Measurements from ENCODE around the gene AKAP8L.

Gene AKAP8L, protein sequence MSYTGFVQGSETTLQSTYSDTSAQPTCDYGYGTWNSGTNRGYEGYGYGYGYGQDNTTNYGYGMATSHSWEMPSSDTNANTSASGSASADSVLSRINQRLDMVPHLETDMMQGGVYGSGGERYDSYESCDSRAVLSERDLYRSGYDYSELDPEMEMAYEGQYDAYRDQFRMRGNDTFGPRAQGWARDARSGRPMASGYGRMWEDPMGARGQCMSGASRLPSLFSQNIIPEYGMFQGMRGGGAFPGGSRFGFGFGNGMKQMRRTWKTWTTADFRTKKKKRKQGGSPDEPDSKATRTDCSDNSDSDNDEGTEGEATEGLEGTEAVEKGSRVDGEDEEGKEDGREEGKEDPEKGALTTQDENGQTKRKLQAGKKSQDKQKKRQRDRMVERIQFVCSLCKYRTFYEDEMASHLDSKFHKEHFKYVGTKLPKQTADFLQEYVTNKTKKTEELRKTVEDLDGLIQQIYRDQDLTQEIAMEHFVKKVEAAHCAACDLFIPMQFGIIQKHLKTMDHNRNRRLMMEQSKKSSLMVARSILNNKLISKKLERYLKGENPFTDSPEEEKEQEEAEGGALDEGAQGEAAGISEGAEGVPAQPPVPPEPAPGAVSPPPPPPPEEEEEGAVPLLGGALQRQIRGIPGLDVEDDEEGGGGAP

DNA sequence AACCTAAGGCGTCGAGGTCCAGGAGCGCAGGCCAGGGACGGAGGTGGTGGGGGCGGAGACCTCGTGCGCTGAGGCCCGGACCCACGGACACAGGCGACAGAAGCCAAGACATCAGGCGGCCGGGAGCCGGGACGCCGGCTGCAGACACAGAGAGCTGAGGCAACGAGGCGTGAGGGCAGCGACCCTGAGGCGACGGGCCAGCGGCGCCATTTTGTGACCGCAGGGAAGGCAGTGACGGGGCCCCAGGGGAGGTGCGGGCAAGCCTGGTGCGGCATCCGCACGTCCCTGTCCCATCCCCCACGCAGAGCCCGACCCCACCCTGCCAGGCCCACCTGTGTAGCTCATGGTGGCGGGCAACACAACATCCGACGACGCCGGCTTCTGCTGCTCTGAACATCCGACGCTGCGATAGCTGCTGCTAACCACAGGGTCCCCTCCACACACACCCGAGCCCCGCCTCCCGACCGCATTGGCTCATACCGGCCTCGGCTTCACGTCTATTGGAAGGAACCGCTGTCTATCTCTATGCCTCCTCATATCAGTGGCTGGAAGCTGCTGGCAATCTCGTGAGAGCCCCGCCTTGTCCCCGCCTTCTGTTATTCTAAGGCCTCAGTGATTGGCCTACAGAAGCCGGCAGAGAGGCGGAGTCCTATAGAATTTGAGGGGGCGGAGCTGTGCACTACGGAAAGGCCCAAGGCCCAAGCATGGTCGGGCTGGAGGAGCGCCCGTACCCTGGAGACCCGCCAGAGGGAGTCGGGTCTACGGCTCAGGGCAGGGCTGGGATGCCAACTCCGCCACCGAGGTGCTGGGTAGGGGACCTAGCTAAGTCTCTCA lies at the start of gene AKAP8L:
Gene AKAP8L (minus strand): TSS at position 410 of the 834 bp plus-strand sequence. CDS start 65 bp downstream, at position 345.
- peak; percentile 99 for DNase-seq (ENCODE audit: low spot score)

- no peak for DNase-seq (ENCODE audit: low spot score)
Measured at GRCh38 chr19:15467734-15468214, 49.0 kb upstream of the AKAP8L start.

- no peak for DNase-seq (ENCODE audit: low spot score)
Measured at GRCh38 chr19:15466851-15467733, 48.3 kb upstream of the AKAP8L start.

DNA sequence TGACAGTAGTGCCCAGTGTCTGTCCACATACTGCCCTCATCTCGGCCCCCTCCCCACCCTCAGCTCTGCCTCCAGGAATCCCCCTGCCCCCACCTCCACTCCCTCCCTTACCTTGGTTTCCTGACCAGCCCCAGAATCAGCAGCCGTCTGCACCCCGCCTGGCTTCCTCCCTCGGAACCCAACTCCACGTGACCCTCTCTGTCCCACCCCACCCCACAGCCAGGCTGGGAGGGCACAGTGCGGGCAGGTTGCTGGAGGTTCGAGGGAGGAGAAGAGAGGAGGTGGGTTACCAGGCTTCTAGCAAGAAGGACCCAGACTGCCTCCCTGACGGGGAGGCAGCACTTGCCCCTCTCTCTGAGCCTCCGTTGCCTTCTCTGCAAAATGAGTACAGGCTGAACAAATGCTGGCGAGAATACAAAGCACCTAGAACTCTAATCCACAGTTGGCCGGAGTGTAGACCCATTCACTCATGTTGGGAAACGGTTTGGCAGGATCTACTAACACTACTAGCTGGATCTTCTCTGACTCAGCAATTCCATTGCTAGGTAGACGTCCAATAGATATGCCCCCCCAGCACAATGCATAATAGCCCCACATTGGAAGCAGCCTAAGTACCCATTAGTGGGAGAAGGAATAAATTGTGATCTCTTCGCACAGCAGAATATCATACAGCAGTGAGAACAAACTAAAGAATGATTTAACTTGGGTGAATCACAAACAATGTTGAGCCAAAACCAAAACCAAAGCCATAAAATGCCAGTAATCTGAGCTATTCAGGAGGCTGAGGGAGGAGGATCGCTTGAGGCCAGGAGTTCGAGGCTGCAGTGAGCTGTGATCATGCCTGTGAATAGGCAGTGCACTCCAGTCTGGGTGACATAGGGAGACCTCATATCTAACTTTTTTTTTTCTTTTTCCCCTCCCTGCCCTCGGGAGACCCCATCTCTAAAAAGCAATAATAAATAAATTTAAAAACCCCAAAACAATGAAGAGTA lies 45.9 kb upstream of the AKAP8L start, which contains the start of gene RASAL3:
Gene RASAL3 (minus strand): TSS at position 151 of the 992 bp plus-strand sequence. CDS start 186 bp downstream, outside the sequence.
- no peak for DNase-seq (ENCODE audit: low spot score)

DNA sequence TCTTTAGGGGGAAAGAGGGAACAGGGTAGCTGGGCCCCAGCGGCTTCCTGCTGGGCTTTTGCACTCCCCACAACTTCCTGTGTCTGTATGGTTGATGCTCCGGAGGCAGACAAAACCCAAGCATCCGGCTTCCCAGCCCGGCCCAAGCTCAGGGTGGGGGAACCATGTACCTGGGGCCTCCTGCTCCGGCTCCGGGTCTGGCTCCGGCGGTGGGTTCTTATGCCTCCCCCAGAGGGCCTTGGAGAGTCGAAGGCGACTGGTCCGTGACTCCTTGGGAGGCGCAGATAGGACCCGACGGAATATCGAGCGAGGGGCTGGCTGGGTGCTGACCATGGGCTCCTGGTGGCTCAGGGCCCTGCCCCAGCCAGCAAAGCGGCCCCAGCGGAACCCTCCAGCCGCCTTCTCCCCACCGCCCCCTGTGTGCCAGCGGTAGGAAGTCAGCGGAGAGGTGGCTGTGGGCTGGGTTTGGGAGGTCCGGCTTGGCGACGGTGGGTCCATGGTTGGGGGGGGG lies 45.1 kb upstream of the AKAP8L start:
- peak; percentile 17 for DNase-seq (ENCODE audit: low spot score)

GRCh38 chr19:15461694-15462093 lies 42.9 kb upstream of the AKAP8L start:
- DNase-seq (ENCODE audit: low spot score): no peak

DNA sequence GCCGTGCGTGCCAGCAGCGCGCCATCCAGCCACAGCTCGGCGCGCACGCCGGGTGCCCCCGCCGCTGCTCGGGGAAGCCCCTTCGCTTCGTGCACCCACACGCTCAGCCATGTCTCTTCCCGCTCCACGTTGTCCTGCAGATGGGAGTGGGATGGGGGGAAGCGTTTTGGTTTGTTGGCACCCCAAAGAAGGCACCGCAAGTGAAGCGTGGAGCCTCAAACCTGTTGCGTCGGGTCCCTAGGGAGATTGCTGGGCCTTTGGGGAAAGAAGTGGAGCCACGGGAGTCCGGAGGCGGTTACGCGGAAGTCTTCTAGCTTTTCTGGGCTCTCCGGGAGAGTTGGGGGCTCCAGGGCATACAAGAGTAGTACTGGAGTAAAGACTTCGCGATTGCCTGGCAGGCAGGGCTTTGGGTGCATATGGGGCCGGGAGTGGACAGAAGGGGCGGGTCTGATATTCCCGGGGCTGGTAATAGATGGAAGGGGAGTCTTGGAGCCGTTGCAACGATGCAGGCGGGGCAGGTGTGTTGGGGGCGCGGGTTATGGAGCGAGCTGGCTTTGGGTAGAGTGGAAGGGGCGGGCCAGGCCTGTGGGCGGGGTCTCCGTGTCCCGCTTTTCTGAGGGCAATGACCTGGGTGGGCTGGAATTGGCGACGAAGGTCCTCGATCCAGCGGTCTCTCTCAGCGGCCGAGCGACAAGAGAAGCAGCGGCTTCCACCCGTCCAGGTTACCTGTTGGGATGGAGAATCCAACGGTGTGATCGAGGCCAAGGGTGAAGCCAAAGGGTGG lies 39.1 kb upstream of the AKAP8L start:
- no peak for DNase-seq (ENCODE audit: low spot score)

DNA sequence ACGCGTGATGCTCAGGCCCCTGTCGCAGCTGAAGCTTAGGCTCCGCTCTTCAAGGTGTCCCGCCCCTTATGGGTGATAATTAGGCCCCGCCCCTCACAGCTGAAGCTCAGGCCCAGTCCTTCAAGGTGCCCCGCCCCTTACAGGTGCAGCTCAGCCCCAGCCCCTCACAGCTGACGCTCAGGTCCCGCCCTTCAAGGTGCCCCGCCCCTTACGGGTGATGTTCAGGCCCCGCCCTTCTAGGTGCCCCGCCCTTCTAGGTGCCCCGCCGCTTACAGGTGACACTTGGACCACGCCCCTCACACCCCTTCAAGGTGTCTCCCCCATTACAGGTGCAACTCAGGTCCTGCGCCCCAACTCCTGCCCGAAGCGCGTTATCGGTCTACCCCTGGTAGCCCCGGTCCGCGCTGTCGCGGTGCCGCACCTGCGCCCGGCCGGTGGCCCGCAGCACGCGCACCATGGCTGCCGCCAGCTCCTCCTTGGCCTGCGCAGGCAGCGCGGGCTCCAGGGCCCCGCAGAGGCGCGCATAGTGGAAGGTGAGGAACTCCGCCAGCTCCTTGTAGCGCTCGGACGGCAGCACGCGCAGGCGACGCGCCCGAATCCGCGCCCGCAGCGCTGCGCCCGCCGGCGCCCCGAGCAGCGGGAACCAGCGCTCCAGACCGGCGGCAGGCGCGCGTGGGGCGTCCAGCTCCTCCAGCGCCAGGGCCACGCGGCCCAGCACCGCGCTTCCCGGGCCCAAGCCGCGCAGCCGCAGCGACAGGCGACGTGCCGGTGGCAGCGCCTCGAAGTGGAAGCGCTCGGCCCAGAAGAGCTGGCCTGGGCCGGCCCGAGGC lies 38.3 kb upstream of the AKAP8L start:
- no peak for DNase-seq (ENCODE audit: low spot score)

GRCh38 chr19:15456441-15456840 lies 37.7 kb upstream of the AKAP8L start:
- no peak for DNase-seq (ENCODE audit: low spot score)

DNA sequence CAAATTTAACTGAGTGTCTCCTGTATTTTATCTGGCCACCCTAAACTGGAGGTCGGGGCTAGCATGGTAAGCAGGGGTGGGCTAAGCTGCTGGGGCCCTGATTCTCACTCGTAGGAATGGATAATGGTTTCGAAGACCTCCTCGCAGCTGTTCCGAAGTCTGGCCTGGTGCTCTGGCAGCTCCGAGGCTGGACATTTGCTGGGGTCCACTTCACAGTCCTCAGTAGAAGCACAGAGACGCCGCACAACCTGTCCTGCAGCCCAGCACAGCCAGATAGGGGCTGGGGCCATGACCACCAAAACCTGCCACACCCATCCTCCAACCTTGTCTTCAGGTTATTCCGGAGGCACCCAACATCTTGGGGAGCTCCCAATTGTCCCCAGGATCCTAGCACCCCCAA lies 37.2 kb upstream of the AKAP8L start:
- no peak for DNase-seq (ENCODE audit: low spot score)

DNA sequence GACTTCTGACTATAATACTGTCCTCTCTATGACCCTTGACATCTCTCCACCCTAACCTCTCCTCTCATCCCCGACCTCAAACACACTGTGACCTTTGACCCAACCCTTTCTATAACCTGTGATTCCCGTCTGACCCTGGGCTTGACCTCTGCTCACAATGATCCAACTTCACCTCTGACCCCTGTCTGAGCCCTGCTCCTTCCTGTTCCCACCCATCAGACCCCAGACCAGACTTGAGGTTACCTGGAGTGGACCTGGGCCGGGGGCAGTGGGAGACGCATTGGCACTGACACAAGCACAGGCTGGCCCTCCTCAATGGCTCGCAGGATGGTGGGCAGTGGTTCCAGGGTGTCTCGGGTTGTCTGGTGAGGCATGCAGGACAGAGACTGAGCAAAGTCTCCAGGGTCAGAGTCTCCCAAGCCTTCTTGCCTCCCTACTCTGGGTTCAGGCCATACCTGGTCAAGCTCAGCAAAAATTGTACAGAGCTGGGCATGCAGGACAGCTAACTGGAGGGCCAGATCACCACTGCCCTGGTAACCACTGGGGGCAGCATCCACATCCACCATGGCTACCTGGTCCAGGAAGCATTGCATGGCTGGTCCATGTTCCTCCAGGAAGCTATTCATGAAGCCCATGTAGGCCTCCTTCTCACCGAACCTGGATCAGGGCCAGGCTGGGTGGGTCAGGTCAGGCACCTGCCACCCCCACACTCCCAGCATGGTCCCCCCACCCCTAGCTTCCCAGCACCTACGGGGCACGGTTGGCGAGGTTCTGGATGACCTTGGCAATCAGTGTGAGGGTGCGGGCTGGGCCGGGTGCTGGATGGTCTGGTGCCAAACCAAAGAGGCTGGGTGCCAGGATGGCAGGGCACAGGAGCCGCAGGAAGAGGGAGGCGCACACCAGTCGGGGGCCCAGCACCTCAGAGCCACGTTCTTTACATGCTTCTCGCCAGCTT lies 35.4 kb upstream of the AKAP8L start:
- DNase-seq (ENCODE audit: low spot score): no peak

- no peak for DNase-seq (ENCODE audit: low spot score)
Measured at GRCh38 chr19:15453091-15453578, 34.3 kb upstream of the AKAP8L start.

DNA sequence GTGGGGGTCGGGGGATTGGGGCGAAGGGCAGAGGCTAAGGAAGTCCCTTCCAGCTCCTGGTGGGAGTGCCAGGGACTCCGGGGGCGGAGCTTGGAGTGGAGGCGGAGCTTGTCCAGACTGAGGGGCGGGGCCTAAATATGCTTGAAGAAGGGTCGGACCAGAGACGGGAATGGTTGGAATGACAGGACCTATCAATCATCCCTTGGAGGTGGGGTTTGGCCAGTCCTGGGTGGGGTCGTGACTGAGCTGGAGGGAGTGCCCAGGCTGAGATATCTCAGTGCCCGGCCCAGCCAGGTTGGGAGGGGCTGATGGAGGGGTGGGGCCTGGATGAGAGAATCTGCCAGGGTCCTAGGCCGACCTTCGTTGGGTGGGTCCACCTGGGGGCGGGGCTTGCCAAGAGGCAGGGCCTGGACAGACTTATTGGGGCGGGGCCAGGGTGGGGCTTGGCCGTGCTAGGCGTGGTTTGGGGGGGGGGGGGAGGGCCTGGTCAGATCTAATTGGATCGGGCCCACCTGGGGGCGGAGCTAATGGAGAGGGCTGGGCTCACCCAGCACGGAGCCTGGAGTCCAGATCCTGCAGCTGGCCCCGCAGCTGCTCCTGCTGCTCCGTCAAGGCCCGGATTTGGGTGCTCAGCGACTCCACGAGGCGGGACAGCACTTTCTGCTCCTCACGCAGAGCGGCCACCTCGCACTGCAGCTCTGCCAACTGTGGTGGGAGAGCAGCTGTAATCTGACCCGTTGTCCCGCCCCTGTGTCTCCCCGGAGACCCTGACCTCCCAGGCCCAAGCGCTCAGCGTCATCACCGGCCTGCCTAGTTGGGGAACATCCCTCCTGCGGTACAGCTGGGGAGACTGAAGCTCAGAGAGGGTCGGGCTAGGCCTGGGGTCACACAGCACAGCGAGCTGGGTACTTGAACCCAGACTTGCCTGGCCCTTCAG lies 33.6 kb upstream of the AKAP8L start:
- DNase-seq (ENCODE audit: low spot score): peak; percentile 31

- DNase-seq (ENCODE audit: low spot score): no peak
Measured at GRCh38 chr19:15450528-15450890, 31.7 kb upstream of the AKAP8L start.
